HL-60 (cell line): ENCODE results near the gene EGFL8.

Experiments
- CTCF ChIP-seq: IDR thresholded peaks from one replicate; pipeline ENCODE4 v1.5.1; 2011; ENCODE audit warnings: low read length, control low read depth, inconsistent platforms; ENCODE audit not compliant: insufficient read depth
- GABPA ChIP-seq: IDR thresholded peaks from 2 replicates; pipeline ENCODE4 v1.6.1; 2012; ENCODE audit warnings: low read depth
- POLR2AphosphoS5 ChIP-seq: IDR thresholded peaks from 2 replicates; pipeline ENCODE4 v1.6.1; 2012; ENCODE audit warnings: low read depth
- REST ChIP-seq: IDR thresholded peaks from 2 replicates; pipeline ENCODE4 v1.6.1; 2012; ENCODE audit warnings: low read depth; ENCODE audit not compliant: insufficient replicate concordance
- SPI1 ChIP-seq: IDR thresholded peaks from 2 replicates; pipeline ENCODE4 v1.6.1; 2012; ENCODE audit warnings: low read depth, mild to moderate bottlenecking, borderline replicate concordance

- TF ChIP-seq REST: no peak
- TF ChIP-seq CTCF: no peak
- no peak for TF ChIP-seq POLR2AphosphoS5
- no peak for TF ChIP-seq GABPA
- TF ChIP-seq SPI1: no peak
Measured at GRCh38 chr6:32151181-32151862, 13.1 kb upstream of the EGFL8 start.
